Breast epithelium (tissue), 4 donors: ENCODE results near the gene FAM20C. TPM values are rescaled to one million over a fixed set of nuclear protein-coding genes. Genes with fewer than 3 reads are reported as not detected.

Experiments
- DNase-seq, 2 donors: peaks; one replicate each; pipeline ENCODE4 v3.0.0-alpha.2; 2019; ENCODE audit warnings: low spot score in 2 of 2
- H3K27ac ChIP-seq, 2 donors: fragments of 200-600 bp; sonication (generic) in 1 of 2; one replicate each; pipeline ENCODE4 v1.5.1; 2016 to 2019; ENCODE audit warnings: mild to moderate bottlenecking in 1 of 2
- H3K27me3 ChIP-seq, 2 donors: fragments of 200-600 bp; sonication (generic) in 1 of 2; one replicate each; pipeline versions ENCODE4 v1.5.1 to v1.6.0; 2017 to 2019; ENCODE audit warnings: control low read depth in 1 of 2, mild to moderate bottlenecking in 1 of 2
- H3K36me3 ChIP-seq: fragments of 200-600 bp; one replicate; pipeline ENCODE4 v1.5.1; 2019
- H3K4me1 ChIP-seq, 2 donors: fragments of 200-600 bp; sonication (generic); one replicate each; pipeline ENCODE4 v1.5.1; 2016 to 2019; ENCODE audit warnings: control low read depth in 1 of 2
- H3K4me3 ChIP-seq, 3 donors: fragments of 200-600 bp; sonication (generic); 1 replicate in 2 of 3; 2 replicates in 1 of 3; pipeline ENCODE4 v1.5.1; 2016 to 2019; ENCODE audit warnings: mild to moderate bottlenecking in 3 of 3, moderate library complexity in 2 of 3
- H3K9me3 ChIP-seq, 2 donors: fragments of 200-600 bp; sonication (generic) in 1 of 2; one replicate each; pipeline ENCODE4 v1.5.1; 2016 to 2019; ENCODE audit warnings: control low read depth in 1 of 2
- POLR2A ChIP-seq: fragments of 450-650 bp; IDR thresholded peaks from one replicate; pipeline ENCODE4 v1.6.1; 2016; ENCODE audit warnings: antibody characterized with exemption, mild to moderate bottlenecking, moderate library complexity
- POLR2AphosphoS5 ChIP-seq, 3 donors: sonication (generic); formaldehyde crosslinking; IDR thresholded peaks; one replicate each; pipeline ENCODE4 v1.6.1; 2017; ENCODE audit warnings: antibody characterized with exemption in 3 of 3
- intact Hi-C: fragments of 100-400 bp; cut with DNase I; formaldehyde crosslinking; loops from one replicate; pipeline ENCODE4 v1.15.1; 2023; ENCODE audit warnings: low total_unique reads
- total RNA-seq, 3 donors: library from RNA; depleted of rRNA; stranded (reverse); fragments of >200 nt; gene quantifications; one replicate each; pipeline ENCODE4 v1.1.0, GENCODE V29; 2016
- TF ChIP-seq, protein P1 (sequence below), 3 donors: fragments of 450-650 bp; IDR thresholded peaks; one replicate each; pipeline ENCODE4 v1.5.1; 2016 to 2017; ENCODE audit warnings: antibody characterized with exemption in 3 of 3, mild to moderate bottlenecking in 3 of 3, moderate library complexity in 3 of 3

Gene FAM20C
- total RNA-seq, 3 donors from 2014 or later: 30.7 to 73.7 (median 71.0) TPM

DNA sequence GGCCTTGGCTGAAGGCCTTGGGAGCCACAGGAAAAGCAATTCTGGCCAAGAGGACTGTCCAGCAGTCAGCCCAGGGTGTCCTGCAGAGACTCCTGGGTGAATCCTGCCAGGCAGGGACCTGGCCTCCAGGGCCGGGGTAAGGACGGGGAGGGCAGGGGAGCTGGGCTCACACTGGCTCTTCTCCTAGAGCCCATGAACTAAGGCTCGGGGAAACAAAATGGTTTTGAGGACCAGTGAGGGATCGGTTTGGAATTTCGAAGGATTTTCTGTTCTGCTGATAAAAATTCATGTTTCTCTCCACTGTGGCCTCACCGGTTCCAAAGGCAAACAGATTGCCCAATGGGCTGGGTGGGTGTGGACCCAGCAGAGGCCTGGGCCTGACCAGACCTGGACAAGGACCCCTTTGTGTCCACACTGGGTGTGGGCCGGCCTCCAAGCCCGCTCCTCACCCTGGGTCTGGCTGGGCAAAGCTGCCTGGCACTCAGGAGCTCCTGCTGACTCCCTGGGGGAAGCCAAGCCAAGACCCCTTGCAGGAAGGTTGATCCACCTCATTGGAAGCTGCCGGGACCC, 27.3 kb downstream of the FAM20C start:
- intact Hi-C loops: no loop called here
- Histone ChIP-seq H3K36me3 (no peaks in the 10 kb centered on the region), H3K4me1 (no peaks in the 10 kb centered on the region), H3K9me3 (no peaks in the 10 kb centered on the region), H3K4me3 (peak overlapping the region in 1 of 3 donors; percentile 4), H3K27me3 (no peaks in the 10 kb centered on the region), H3K27ac (peak overlapping the region; percentile 63 to 80)
- TF ChIP-seq, protein P1, sequence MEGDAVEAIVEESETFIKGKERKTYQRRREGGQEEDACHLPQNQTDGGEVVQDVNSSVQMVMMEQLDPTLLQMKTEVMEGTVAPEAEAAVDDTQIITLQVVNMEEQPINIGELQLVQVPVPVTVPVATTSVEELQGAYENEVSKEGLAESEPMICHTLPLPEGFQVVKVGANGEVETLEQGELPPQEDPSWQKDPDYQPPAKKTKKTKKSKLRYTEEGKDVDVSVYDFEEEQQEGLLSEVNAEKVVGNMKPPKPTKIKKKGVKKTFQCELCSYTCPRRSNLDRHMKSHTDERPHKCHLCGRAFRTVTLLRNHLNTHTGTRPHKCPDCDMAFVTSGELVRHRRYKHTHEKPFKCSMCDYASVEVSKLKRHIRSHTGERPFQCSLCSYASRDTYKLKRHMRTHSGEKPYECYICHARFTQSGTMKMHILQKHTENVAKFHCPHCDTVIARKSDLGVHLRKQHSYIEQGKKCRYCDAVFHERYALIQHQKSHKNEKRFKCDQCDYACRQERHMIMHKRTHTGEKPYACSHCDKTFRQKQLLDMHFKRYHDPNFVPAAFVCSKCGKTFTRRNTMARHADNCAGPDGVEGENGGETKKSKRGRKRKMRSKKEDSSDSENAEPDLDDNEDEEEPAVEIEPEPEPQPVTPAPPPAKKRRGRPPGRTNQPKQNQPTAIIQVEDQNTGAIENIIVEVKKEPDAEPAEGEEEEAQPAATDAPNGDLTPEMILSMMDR (IDR thresholded peaks at IDR 0.05): no peak
- TF ChIP-seq POLR2AphosphoS5 (IDR thresholded peaks at IDR 0.05): no peak
- TF ChIP-seq POLR2A: no peak
- DNase-seq: peak in 1 of 2 donors; percentile 45

DNA sequence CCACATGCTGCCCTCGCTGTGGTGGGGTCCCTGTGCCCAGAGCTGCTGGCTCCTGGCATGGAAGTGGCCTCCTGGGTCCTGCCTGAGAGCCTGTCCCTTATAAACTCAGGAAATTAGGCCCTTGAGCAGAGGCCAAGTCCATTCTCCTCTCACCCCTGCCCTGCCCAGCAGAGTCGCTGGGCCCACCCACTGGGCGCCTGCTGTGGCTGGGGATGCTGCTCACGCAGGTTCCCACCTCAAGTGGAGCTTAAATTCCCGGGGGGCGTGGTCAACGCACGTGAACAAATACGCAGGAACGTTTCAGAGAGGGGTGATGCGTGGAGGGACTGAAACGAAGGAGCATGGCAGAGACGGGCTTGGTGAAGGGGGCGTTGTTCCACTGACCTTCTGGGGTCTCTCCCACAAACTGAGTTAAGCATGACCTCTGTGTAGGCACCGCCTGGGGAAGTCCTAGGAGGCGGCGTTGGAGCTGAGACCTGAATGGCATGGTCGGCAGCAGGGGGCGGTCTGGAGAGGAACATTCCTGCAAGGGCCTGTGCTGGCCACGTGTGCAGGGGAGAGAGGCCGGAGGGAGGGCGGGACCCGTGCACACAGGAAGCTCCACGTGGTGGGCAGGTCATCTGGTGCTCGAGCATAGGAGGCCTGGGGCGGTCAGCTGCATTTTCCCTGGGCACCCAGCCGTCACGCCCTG, 27.9 kb downstream of the FAM20C start:
- intact Hi-C loops: no loop called here
- Histone ChIP-seq H3K4me1 (no peaks in the 10 kb centered on the region), H3K36me3 (no peaks in the 10 kb centered on the region), H3K4me3 (no peak overlapping the region), H3K27me3 (no peaks in the 10 kb centered on the region), H3K27ac (peak overlapping the region; percentile 63 to 80), H3K9me3 (no peaks in the 10 kb centered on the region)
- TF ChIP-seq POLR2A: no peak
- no peak for DNase-seq

DNA sequence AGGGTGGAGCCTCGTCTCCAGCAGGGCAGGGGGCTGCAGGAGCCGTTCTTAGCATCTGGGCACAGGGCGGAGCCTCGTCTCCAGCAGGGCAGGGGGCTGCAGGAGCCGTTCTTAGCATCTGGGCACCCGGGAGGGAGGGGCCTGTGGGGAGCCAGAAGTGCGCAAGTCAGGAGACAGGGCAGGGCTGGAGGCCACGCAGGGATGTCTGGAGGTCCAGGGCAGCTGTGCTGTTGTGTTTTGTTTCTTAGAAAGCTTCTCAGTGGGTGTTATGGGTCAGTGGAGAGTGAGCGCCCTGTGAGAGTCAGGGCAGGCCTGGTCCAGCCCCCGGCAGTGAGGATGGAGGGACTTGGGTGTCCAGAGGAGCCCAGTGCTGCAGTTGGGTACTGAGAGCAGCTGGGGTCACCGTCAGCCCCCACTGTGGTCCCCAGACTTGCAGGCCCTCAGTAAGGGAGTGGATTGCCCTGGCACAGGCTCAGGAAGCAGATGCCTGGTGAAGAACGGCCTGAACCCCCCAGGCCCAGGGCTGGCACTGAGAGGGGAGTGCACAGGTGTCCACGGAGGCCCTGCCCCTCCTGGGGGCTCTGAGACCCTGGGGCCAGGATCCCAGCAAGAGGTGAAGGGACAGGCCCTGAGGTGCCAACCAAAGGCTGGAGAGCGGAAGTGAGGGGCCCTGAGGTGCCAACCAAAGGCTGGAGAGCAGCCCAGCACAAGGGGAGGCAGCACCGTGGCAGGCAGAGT, 29.8 kb downstream of the FAM20C start:
- peak overlapping the region in 1 of 2 donors; percentile 25 for H3K27ac ChIP-seq

DNA sequence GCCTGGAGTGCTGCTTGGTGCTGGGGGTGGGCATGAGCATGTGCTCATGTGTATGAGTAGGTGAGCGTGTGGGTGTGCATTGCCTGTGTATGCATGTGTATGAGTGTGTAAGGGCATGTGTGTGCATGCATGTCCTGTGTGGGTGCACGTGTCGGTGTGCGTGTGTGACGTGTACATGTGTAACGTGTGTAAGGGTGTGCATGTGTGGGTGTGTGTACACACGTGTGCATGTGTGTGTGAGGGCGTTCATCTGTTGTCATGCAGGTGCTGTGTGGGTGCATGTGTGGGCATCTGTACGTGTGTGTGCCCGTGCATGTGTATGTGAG, 30.3 kb downstream of the FAM20C start:
- Histone ChIP-seq H3K4me1 (no peaks in the 10 kb centered on the region), H3K36me3 (no peaks in the 10 kb centered on the region), H3K27me3 (no peaks in the 10 kb centered on the region), H3K27ac (peak overlapping the region in 1 of 2 donors; percentile 25), H3K9me3 (no peaks in the 10 kb centered on the region), H3K4me3 (no peak overlapping the region)
- no peak for DNase-seq
- intact Hi-C loops: no loop called here
- TF ChIP-seq POLR2A (no peak), POLR2AphosphoS5 (IDR thresholded peaks at IDR 0.05) (no peak)
- TF ChIP-seq, protein P1 (IDR thresholded peaks at IDR 0.05): no peak

More for the DNA sequence above, 29.8 kb downstream of the FAM20C start:
- Histone ChIP-seq H3K4me3 (no peak overlapping the region), H3K4me1 (no peaks in the 10 kb centered on the region), H3K36me3 (no peaks in the 10 kb centered on the region), H3K27me3 (no peaks in the 10 kb centered on the region), H3K9me3 (no peaks in the 10 kb centered on the region)
- no peak for DNase-seq
- intact Hi-C loops: no loop called here
- TF ChIP-seq, protein P1 (IDR thresholded peaks at IDR 0.05): no peak
- no peak for TF ChIP-seq POLR2A

DNA sequence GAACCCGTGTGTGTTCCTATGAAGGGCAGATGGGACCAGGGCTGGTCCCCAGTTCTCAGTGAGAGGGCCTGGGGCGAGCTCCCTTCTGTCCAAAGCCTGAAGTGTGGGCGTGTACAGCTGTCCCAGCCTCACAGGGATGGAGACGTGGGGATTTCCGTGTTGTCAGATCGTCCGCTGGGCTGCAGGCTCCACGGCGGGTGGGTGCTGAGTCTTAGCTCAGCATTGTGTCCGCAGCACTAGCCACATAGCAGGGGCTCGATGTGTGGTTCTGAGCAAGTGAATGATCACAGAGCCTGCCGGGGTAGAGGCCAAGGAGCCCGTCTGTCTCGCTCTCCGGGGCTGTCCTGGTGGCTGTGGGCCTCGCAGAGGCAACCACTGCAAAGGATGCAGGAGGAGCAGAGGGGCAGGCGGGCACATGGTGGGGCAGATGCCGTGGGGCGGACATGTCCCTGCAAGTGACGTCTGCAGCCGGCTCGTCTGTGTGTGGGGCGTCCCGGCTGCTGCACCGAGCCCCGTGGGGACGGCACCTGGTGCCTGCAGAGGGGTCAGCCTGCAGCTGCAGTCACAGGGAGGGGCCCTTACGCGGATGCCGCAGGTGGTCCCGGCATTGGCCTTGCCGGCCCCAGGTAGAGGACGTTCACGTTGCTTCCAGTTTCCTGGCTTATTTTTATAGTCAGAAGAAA, 30.9 kb downstream of the FAM20C start:
- Histone ChIP-seq H3K4me3 (no peak overlapping the region), H3K27ac (no peak overlapping the region), H3K36me3 (no peaks in the 10 kb centered on the region), H3K4me1 (peaks cover 0 to 2% of the 10 kb centered on the region in 2 donors), H3K9me3 (no peaks in the 10 kb centered on the region), H3K27me3 (no peaks in the 10 kb centered on the region)
- DNase-seq: no peak
- TF ChIP-seq POLR2A (no peak), POLR2AphosphoS5 (IDR thresholded peaks at IDR 0.05) (no peak)
- TF ChIP-seq, protein P1 (IDR thresholded peaks at IDR 0.05): no peak
- intact Hi-C loops: no loop called here
